Ramos (cell line): ENCODE data around the gene GRIK3.

Experiments used
- in situ Hi-C: fragments of 300-500 bp; cut with MboI; formaldehyde crosslinking; loops from one replicate; pipeline ENCODE4 v1.14.3; 2022; ENCODE audit warnings: low sequenced_read_pairs; ENCODE audit not compliant: unreplicated experiment

Gene GRIK3

DNA sequence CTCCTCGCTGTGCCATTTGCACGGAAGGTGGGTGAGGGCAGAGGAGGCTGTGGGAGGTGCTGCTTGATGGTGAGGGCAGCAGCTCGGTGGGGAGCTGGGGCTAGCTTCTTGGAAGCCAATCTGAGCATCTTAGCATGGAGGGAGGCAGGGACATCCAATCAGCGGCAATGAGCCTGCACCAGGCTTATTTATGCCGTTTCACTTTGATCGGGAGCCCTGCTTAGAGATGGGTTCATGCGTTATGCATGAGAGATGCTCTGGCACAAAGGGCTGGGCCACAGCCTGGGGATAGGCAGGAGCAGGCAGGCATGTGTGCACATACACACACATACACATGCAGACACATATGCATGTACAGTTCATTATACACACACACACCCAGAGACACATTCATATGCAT, 220.2 kb downstream of the GRIK3 start:
- in situ Hi-C loops: no loop called here

DNA sequence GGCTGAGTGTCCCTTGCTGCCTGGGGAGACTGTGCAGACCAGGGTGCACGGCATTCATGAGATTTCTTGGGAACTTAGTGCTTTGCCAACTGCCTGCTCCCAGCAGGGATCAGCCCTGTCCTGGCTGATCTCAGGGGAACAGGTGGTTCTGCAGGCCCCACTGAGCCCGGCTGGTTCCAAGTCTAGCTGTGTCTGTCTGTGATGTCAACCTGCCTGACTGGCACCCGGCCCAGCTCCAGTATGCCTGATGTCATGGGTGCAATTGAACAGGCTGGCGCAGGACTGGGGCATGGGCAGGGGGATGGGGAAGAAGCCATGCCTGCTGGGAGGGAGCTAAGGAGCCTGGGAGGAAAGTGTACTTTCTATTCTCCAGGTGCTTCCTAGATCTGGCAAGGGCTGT, 227.1 kb downstream of the GRIK3 start:
- in situ Hi-C loops: no loop called here

DNA sequence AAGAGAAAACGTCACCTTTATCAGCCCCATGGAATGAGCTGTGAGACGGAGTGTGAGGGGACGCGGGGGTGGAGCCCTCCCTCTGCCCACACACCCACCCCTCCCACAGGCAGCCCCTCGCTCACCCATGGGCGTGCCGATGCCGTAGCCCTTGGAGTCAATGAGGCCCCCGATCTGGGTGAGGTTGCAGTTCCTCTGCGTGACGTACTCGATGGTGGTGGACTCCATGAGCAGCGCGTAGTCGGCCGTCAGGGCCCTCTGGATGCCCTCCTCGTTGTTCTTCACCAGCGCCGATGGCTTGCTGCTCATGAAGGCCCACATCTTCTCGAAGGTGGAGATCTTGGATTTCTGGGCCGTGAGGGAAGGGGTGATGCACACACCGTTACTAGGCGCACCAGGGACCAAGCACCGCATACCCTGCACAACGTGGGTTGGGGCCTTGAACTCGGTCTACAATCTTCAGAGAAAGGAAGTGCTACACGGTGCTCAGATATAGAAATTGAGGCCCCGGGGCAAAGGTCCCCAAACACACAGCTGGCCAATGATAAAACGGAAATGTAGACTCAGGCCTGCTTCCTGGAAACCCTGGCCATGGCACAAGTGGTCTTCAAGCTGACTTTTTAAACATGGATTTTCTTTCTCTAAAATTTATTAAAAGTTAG, 228.2 kb downstream of the GRIK3 start:
- in situ Hi-C loops: no loop called here

DNA sequence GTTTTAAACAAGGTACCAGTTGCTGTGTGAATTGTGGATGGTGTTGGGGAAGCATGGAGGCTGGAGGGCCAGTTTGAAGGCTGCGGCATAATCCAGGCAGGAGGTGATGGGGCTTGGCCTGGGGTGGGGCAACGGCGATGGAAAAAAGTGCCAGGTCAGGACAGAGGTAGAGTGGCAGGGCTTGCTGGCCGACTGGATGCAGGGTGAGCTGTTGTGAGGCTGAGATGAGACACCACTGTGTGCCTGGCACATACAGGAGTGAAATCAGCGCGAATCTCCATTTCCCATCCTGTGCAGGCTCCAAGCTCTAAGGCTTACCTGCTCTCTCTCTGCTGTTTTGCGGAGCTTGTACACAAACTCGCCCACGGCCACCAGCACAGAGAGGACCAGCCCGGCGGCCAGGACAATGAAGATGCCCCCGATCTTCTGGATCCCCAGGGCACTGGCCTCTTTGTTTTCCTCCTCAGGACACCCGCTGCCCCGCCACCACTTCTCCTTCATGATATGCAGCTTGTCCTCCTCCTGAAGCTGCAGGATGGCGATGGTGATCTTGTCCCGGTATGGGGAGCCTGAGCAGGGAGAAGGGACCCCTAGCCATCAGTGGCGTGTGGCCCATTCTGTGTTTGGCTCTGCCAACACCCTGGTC, 229.5 kb downstream of the GRIK3 start:
- in situ Hi-C loops: no loop called here

DNA sequence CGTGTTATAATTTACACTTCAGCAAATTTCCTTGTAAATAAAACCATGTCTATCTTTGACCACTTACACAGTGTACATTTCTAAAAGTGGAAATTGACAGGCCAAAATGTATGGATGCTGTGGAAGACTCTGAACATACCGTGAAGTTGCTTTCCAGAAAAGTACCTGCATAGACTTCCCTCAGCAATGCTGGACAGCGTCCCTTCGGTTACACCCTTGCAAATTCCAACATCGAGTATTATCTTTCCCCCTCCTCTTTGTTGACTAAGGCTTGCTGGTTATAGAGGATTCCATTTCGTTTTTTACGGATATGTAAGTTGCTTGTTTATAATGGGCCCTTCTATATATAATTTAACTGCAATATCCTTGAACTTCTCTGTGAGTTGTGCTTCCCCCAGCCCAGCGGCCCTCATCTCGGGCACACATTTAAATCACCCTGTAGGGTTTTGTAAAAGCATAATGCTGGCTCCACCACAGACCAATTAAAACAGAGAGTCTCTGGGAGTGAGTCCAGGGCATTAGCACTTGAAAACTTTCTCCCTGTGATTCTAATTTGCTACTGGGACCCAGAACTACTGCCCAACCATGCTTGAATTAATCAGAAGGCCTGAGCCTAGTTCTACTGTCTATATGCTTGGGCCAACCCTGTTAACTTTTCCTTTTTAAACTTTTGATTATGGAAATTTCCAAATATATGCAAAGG, 230.3 kb downstream of the GRIK3 start:
- in situ Hi-C loops: no loop called here

DNA sequence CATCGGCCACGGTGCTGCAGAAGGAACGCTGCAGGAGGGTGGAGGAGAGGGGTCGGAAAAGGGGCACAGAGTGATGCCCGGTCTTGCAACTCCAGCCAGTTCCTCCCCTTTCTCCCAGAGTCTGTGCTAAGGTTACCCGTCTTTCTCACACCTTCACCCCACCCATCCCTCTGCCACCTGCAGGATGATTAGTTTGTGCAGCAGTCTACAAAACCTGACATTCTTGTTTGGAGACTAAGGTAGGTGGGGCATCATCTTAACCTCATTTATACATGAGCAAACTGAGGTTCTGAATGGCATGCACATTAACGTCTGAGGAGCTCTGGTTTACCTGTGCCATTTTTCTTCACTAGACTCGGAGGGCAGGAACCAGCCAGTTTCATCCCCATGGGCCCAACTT, 232.3 kb downstream of the GRIK3 start:
- in situ Hi-C loops: no loop called here

DNA sequence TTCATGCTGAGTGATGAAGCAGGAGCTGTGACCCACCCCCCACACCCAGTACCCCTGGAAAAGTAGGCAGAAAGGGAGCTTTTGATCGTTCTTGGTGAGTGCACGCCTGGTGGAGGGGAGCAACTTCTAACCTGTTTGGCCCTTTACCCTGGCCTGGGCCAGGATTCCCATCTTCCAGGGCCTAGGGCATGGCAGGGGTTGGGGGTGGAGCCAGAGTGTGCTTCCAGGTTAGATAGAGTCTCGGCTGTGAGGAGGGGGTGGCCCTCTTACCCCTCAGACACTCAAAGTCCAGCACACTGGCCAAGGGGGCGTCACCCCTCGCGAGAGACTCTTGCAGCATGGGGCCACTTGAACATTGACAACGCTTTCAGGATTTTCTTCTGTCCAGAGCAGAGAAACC, 236.6 kb downstream of the GRIK3 start:
- in situ Hi-C loops: no loop called here

DNA sequence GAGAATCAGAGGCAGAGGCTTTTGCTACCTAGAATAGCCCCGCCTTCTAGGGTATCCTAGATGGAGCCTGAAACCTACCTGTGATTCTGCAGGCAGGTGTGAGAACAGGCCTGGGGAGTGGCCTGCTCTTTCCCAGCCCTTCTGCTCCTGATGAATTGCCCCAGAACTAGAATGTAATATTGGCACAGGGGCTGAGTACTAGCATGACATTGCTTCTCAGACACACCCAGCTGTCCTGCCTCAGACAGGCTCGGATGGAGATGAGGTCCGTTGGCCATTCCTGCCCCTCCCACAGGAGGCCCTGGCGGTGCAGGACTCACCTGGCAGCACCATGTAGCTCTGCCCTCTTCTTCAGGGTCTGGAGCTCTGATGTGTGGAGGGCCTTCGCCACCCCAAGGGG, 237.6 kb downstream of the GRIK3 start:
- in situ Hi-C loops: no loop called here

DNA sequence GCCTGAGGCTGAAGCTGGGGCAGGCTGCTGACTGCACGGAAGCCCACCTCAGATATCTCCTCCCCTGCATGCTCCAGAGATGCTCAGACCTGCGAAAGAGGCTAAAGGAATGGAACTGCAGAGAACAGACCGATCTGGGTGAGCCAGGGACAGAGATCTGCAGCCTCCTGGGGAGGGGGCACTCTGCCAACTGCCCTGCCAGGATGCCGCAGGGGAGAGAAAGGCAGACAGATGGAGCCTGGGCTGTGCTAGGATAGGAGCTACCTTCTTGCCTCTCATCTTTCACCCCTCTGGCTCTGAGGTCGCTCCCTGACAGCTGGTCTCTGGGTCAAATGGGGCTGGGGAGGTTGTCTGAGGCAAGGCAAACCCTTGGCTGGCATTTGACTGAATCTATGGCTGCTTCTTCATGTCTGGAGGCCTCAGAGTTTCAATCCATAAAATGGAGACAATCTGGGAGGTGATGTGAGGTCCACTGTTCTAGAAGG, 238.2 kb downstream of the GRIK3 start:
- in situ Hi-C loops: no loop called here

DNA sequence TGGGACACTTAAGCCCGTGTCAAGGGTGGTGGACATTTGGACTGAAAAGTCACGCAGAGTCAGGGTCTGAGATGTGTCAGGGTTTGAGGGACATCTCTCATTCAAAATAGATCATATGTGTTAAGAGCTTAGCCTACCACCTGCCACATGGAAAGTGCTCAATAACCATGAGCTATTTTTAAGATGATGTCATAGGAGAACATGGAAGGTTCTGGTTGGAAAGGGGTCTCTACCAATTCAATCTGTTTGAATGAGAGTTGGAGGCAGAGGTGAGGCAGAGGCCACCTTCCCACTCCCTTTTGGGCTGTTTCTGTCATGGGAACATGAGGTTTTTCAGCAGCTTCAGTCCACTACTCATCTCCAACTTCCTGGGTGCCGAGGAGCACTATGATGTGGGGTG, 239.9 kb downstream of the GRIK3 start:
- in situ Hi-C loops: no loop called here

DNA sequence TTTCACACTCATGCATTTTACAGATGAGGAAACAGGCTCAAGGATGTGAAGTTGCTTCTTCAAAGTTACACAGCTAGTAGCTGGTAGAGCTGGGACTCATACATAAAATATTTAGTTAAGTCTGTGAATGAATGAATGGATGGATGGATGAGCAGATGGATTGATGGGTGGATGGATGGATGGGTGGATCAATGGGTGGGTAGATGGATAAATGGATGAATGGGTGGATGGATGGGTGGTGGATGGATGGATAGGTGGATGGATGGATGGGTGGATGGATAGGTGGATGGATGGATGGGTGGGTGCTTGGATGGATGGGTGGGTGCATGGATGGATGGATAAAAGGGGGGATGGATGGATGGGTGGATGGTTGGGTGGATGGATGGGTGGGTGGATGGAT, 240.9 kb downstream of the GRIK3 start:
- in situ Hi-C loops: no loop called here

DNA sequence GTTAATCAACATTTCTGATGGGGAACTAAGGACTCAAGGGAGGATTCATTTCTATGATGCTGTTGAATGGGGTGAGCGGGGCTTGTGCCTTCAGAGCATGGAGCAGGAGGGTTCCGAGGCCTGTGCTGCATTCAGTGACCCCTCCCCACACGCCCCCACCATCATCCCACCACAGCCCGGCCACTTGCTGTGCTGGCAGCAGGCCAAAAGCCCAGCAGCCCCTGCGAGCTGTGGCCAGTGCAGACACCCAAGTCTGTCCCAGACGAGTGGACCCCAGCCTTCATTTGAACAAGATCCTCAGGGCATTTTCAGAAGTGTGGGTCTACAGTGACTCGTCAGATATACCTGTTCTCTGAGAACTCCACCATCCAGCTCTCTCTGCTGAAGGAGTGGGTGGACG, 242.0 kb downstream of the GRIK3 start:
- in situ Hi-C loops: no loop called here

DNA sequence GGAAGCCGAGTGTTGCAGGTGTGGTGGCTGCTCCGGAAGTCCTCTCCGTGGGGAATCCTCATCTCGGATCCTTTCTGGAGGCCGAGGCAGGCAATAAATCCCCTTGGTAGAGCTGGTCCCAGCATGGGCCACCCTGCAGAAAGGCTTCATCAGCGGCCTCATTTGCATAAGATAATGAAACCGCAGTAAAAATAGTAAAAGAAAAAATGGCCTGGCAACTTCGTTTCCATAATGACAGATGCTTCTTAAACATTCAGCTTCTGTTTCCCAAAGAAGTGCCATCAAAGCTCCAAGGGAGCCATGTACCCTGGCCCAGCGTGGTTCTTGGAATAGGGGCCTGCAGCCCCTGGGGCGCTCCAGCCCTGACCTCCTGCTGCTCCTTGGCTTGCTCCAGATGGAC, 244.1 kb downstream of the GRIK3 start:
- in situ Hi-C loops: no loop called here

DNA sequence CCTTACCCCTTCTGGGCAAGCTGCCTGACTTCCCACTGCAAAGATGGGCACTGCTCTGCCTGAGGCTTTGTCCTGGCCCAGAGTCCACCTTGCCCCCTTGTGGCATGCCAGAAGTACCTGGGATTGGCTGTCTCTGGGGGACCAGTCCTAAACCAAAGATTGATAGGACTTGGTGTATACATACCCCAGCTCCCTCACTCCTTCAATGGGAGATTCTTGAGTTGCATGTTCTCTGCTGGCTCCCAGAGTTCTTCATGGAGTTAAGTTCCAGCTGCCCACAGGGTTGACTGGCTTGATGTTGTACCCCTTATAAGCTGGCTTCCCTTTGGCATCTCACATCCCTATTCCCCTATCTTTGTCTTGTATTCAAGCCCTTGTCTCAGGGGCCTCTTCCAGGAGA, 244.8 kb downstream of the GRIK3 start:
- in situ Hi-C loops: no loop called here

DNA sequence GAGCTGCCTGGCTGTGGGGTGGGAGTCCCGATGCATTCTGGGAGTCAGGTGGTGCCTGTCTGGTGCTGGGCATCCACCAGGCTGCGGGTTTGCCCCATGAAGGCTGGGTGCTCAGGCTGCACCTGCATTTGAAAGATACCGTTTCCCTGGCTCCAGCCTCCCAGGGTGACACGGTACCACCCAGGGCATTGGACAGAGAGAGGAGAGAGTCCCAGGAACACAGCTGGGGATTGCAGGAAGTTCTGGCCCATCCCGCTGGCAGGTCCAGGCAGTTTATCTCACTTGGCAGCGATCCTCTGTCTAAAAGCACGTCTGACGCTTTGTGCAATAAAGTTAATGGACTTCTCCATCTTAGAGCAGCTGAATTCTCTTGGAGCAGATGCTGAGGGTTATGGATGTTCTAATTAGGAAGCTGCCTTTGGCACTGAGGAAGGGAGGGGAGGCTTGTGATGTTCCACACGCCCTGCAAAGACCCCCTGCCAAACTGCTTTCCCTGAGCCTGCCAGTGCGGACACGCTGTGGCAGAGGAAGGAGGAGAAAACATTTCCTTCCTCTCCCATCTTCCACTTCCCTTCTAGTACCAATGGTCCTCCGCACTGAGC, 246.9 kb downstream of the GRIK3 start:
- in situ Hi-C loops: no loop called here

DNA sequence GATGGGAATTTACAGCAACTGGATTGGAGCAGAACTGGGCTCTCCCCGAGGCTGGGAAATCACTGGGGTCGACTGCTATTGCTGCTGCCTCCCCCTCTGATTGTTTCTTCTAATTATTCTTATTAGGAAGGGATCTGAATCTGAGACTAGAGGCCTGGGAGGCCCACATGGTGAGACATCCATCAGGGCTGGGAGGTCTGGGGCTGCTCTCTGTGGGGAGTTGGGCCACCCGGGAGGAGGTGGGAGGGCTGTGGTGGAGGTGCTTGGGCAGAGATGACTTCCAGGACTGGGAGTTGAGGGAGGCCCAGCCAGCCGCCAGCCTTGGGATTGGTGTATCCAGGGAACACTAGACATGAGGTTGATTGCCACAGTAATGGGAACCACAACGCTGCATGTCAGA, 247.9 kb downstream of the GRIK3 start:
- in situ Hi-C loops: no loop called here

DNA sequence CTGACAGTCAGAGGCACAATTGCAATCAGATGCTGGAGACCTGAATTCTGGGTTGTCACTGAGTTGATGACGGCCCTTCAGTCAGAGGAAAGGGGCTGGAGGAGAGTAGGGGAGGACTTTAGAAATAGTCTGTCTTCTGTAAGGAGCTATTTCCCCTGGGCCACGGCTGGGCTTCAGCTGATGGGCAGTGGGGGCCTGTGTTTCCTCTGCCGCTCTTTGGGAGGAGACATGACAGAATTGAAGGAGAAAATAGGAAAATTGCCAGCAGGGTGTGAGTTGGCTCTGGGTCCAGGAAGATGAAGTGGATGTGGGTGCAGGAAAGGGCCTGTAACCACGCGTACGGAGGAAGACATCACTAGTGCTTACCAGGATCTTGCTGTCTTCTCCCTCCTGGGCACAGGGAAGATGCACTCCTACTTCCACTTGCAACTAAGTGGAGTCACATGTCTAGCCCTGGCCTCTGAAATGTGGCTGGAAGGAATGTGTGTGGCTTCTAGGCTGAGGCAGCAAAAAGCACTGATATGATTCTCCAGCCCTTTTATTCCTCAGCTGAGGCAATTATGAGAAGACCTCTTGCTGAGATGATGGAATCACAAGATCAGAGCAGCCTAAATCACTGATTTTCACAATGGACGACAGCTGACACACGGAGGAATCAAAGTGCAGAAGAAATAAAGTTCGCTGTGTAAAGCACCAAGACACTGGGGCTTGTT, 250.0 kb downstream of the GRIK3 start:
- in situ Hi-C loops: no loop called here

DNA sequence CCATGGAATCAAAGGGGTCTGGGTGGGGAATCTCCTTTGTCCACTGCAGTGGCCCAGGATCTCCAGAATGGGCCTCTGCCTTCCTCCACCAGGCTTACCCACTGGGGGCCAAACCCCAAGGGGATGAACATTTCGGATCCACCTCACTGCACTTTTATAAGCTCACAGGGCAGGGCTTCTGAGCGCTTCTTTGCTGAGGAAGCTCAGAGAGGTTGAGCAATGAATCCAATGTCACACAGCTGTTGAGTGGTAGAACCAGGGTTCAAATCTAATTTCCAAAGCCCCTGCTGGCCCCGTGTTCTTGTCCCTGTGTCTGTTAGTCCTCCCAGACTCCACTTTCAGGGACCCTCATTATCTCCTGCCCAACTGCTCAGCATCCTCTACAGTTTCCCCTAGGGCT, 250.8 kb downstream of the GRIK3 start:
- in situ Hi-C loops: no loop called here

DNA sequence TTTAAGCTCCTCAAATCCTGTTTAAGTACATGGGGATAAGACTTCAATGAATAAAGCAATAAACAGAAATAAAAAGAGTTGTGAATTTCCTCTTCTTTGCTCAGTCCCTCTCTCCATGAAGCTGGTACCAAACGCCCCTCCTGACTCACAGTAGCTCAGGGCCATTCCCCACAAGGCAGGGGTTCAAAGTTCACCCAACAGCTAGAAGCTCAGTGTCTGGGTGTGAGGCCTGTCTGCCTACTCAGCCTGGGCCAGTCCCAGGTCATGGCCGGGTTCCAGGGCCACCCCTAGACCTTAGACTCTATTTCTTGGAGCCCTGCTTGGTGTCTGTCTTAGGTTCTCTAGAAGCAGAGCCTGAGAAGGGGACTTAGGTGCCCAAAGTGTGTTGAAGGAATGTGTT, 251.5 kb downstream of the GRIK3 start:
- in situ Hi-C loops: no loop called here

DNA sequence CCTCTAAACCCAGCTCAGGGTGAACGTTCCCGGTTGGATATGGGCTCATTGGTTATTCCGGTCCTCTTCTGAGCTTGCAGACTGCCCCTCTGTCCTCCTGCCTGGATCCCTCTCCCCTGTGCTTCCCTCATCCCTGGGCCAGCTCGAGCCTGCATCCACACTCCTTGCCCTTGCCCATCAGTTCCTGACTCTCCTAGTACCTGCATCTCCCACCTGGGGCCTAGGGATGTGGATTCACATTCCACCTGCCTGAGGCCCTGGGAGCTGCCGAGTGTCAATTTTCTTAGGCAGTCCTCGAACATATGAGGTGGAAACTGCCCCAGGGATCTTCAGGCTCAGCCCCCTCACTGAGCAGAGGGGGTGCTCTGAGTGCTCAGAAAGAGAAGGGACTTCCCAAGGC, 252.2 kb downstream of the GRIK3 start:
- in situ Hi-C loops: no loop called here

DNA sequence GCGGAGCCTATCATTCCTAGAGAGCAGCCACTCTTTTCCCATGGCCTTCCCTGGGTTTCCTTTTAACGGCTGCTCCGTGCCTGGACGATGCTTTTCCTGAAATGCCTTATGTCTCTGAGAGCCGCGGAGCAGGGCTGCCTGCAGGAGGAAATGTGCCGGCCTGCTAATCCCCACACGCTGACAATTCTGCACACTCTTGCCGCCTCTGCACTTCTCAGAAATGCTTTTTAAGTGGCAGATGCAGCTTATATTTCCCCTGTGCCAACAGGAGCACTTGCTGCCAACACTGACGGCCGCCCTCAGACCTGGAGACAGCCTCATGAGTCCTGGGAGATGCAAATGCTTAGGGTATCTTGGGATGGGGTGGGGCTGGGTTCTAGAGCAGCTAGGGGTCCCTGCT, 253.2 kb downstream of the GRIK3 start:
- in situ Hi-C loops: no loop called here
